Measurements from ENCODE around the gene CTNS. TPM values are rescaled to one million over a fixed set of nuclear protein-coding genes. Genes with fewer than 3 reads are reported as not detected.

The CTNS gene
- total RNA-seq, 2 experiments from 2014 or later, result 6.4 to 9.3 TPM

- no peak for TF ChIP-seq CTCF (IDR thresholded peaks at IDR 0.05)
- no peak overlapping the region for H3K27ac Mint-ChIP-seq
- CTCF ChIA-PET, result interaction anchor here (0.7 kb wide), 1 partner anchor 21 kb away, joined by 3 read pairs; no protein-coding TSS in a partner anchor
- H3K4me3 Mint-ChIP-seq, result no peak overlapping the region
- no peaks in the 10 kb centered on the region for H3K27me3 Mint-ChIP-seq
- POLR2A ChIA-PET, result no interaction called here
- peaks cover 29% of the 10 kb centered on the region for H3K36me3 Mint-ChIP-seq (ENCODE audit: low read depth)
- ATAC-seq (no peak), DNase-seq (no peak)
- intact Hi-C loops (cut with micrococcal nuclease), result loop anchor here (10.0 kb wide), 1 partner anchor 58 kb away; no protein-coding TSS in a partner anchor
- no peaks in the 10 kb centered on the region for H3K4me1 Mint-ChIP-seq (ENCODE audit: low read depth)
- no peaks in the 10 kb centered on the region for H3K9me3 Mint-ChIP-seq
Observed at GRCh38 chr17:3626831-3627768, 9.5 kb upstream of the CTNS start.

GRCh38 chr17:3627769-3628167 is 8.8 kb upstream of the CTNS start:
- intact Hi-C loops (cut with micrococcal nuclease), result loop anchor here (10.0 kb wide), 1 partner anchor 57 kb away; no protein-coding TSS in a partner anchor
- H3K4me1 Mint-ChIP-seq (ENCODE audit: low read depth), result peaks cover 4% of the 10 kb centered on the region
- no peak for DNase-seq
- ATAC-seq, result no peak
- H3K27ac Mint-ChIP-seq, result no peak overlapping the region
- H3K27me3 Mint-ChIP-seq, result no peaks in the 10 kb centered on the region
- CTCF ChIA-PET, result interaction anchor here (0.7 kb wide), 1 partner anchor 20 kb away, joined by 3 read pairs; no protein-coding TSS in a partner anchor
- no peaks in the 10 kb centered on the region for H3K9me3 Mint-ChIP-seq
- TF ChIP-seq CTCF (IDR thresholded peaks at IDR 0.05), result no peak
- peaks cover 29% of the 10 kb centered on the region for H3K36me3 Mint-ChIP-seq (ENCODE audit: low read depth)
- POLR2A ChIA-PET, result no interaction called here
- H3K4me3 Mint-ChIP-seq, result no peak overlapping the region

GRCh38 chr17:3630781-3631180 is 5.8 kb upstream of the CTNS start:
- CTCF ChIA-PET, result no interaction called here
- H3K27ac Mint-ChIP-seq, result no peak overlapping the region
- H3K36me3 Mint-ChIP-seq (ENCODE audit: low read depth), result peaks cover 22% of the 10 kb centered on the region
- no peaks in the 10 kb centered on the region for H3K9me3 Mint-ChIP-seq
- H3K27me3 Mint-ChIP-seq, result no peaks in the 10 kb centered on the region
- no peak for TF ChIP-seq CTCF (IDR thresholded peaks at IDR 0.05)
- POLR2A ChIA-PET, result no interaction called here
- no peak for DNase-seq
- no peak for ATAC-seq
- H3K4me1 Mint-ChIP-seq (ENCODE audit: low read depth), result peaks cover 10% of the 10 kb centered on the region
- intact Hi-C loops (cut with micrococcal nuclease), result no loop called here
- no peak overlapping the region for H3K4me3 Mint-ChIP-seq

GRCh38 chr17:3632287-3632686 is 4.3 kb upstream of the CTNS start:
- no peaks in the 10 kb centered on the region for H3K27me3 Mint-ChIP-seq
- POLR2A ChIA-PET, result interaction anchor here (0.7 to 1.2 kb wide), 2 partner anchors 9 to 84 kb away, joined by 3 read pairs; no protein-coding TSS in a partner anchor
- intact Hi-C loops (cut with micrococcal nuclease), result no loop called here
- ATAC-seq, result no peak
- H3K4me1 Mint-ChIP-seq (ENCODE audit: low read depth), result peaks cover 12% of the 10 kb centered on the region
- H3K9me3 Mint-ChIP-seq, result no peaks in the 10 kb centered on the region
- no peak for TF ChIP-seq CTCF (IDR thresholded peaks at IDR 0.05)
- no peak overlapping the region for H3K27ac Mint-ChIP-seq
- peaks cover 14% of the 10 kb centered on the region for H3K36me3 Mint-ChIP-seq (ENCODE audit: low read depth)
- no peak overlapping the region for H3K4me3 Mint-ChIP-seq
- CTCF ChIA-PET, result interaction anchor here (1.2 to 1.6 kb wide), 2 partner anchors 15 to 106 kb away, joined by 3 to 4 read pairs; no protein-coding TSS in a partner anchor
- no peak for DNase-seq

Data from activated CD8-positive, alpha-beta T cell treated with anti-CD3 and anti-CD28 coated beads for 36 hours (primary cell).